NCI-H526 treated with DMSO at 0.1 percent for 48 hours (cell line): ENCODE measurements around the gene KCND2.

Experiments used
- DNase-seq: peaks from one replicate; lab custom pipeline; 2025; lab: John Stamatoyannopoulos, UW

Gene KCND2

DNA sequence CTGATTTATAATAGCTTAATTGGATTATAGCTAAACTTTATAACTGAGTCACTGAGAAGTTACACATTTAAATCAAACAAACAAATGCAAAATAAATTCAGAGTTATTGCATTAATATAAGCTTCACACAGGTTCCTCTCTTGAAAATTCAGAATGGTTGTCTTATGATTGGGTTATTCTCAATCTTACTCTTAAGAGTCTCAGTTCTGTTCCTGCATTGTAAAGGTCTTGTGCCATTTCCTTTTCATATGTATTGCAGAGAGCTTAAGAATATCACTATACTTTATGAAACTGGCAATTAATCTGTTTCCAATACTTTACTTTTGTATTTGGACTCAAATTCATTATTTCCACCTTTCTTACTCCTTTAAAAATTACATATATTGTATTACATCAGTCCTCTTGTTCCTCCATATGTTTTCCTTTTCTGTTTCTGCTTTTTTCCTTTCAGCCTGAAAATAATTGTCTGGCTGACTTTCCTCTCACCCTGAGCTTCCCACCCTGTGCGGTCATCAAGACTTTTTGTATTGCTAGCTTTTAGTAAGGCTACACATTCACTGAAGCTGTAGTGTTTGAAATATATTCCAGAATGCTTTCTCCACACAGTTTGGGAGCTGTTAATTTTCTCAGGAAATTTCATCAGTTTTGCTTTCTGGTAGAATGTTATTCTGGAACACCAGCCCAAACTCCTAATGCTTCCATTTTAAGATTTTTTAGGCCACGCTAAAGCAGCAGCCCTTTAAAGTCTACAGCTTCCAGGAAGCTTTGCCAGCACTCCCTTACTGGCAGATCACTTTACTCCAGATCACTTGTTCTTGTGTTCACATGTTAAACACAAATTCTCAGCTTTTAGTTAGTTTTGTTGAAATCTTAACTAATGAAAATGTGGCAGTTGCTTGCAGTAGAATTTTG is 139.4 kb downstream of the KCND2 start:
- DNase-seq, result no peak

DNA sequence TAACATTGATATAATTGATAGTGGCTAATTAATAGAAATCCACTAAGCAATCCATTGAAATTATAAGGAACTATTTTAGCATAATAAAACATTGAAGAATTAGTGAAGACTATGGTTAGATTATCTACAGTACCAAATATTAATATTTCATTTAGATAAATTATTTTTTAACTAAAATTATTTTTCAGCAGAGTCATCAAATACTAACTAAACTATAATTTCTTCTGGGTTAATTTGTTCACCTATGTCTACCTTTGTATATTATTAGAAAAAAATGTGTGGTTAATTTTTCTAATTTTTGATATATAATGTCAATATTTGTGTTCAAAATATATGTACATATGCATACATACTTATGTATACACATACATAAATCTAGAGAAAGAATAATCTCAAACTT is 140.2 kb downstream of the KCND2 start:
- no peak for DNase-seq

DNA sequence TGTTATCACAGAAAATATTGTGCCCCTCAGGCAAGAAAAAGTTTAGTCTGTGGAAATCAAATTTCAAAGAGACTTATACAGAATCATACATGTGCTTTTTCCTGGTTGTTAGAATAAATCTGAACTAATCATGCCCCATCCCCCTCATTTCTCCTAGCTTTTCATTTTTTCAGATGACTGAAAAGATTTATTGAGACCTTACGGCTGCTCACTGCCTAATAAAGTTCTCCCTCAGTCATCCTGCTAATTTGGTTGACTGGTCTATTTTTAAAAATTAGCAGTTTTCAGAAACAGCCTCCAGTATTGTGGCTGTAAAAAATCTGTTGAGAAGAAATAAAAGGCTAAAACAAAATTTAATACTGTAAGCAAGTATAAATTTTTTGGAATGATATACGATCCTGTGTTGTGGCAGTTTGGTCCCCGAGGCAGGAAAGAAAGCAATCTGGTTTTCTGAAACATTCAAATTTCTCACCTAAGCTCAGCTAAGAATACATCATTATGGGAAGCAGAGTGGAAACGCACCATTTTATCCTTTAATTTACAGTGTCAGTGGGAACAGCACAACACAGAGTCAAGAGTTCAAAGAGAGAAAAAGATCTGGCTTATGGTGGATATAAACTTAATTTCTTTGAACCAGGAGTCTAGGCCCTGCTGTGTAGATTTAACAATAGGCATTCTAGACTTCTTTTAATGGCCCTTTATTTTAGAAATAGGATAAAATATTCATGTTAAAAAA is 144.4 kb downstream of the KCND2 start:
- DNase-seq, result no peak

DNA sequence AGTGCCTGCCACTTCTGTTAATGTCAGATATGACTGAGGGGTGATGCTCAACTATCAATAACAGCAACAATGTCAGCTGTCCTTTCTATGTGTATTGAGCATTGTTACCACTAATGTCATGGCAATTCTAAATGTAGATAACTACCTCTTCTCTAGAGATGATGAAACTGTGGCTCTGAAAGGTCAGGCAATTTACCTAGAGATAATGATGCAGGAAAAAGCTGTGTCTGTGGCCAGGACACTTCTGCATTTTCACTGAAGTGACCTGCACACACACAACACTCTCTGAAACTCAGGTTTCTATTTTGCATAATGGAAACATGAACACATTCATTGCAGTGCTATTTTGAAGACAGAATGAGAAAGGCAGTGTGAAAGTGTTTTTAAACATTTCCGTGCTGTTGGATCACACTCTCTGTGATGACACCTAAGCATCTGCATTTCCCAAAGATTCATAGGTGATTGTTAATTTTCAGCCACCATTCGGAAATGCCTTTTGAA is 148.2 kb downstream of the KCND2 start:
- peak; percentile 10 for DNase-seq

DNA sequence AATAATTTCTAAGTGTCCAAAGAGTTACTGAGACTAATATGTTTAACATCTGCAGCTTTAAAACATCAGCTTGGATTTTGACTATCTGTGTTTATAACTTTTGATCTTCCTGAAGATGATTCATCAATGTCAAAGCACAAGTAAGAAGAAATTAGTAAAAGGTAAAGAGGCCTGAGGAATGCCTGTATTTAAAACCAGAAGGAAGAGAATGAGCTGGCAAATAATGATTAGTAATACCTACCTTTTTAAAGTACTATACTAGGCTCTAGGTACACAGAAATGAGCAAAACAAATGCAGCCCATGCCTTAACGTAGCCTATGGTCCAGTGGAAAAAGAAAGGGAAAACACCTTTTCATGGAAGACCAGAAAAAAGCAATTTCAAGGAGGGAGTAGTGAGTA is 158.0 kb downstream of the KCND2 start:
- no peak for DNase-seq

DNA sequence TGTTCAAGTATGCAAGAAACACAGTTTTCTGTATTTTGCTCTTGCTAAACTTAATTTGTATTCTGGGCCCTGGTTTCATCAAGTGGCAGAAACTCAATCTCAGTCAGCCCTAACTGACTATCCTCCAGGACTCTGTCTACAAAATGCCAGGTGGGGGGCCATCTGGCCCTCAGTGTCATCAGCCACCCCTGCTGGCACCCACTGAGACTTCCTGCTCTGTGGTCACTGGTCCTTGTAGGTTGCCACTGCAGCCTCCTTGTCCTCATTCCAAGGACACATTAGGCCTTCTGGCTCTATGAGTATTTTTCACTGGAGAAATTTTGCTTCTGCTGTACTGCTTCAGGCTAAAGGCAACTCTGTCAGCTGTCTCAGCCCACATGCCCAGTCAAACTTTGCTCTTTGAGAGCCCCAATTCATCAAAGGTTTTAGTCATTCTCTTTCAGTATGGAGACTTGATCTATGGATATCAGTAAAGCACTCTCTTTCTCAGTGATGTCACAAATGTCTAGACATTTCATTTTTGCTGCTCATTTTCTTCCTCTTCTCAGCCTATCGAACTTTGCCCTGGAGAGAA is 163.6 kb downstream of the KCND2 start:
- no peak for DNase-seq

DNA sequence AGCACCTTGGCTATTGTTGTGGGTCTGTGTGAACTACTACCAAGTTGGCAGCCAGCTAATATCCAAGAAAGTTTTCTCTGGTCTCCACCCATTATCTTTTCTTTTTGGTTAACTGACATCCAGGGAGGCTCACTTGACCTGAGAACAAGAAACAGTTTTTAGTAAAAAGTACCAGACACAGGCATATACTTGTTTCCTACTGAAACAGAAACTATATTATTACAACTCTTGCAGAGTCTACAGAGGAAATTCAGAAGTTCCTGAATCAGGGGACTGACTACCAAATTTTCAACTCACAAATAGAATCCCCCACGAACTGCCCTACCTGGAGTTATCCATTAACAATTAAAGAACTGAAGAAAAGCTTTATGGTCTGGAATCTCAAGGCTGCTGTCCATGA is 168.9 kb downstream of the KCND2 start:
- DNase-seq, result no peak

DNA sequence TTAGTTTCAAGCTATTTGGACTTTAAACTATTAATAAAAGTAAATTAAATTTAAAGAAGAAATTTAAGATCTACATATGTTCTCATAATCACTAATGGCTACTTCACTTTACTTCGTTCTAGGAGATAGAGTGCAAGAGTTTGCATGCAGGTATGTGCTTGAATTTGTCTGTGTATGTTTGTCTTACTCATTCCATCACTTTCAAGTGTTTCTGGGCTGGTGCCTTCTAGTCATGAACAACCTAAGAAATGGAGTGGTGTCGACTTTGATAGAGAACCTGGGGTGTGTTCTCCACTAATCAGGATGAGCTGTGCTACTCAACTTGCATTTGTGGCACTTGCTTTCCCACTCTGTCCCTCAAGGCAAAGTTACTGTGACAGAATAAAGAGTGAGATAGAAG is 169.9 kb downstream of the KCND2 start:
- DNase-seq, result no peak

DNA sequence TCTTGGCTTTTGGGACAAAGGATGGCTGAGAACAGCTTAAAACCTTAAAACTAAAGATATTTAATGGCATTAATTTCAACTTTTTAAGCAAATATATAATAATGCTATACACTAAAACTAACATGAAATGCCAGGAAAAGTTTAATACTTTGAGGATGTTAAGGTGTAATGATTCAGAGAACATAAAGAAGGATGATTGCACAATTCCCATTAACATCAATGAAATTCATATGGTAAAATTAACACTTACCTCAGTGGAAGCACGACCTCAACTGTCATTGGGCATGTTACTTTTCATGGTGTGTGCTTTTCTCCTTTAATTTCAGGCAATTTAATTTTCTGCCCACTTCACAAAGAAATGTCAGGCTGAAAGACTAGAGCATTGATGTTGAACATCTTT is 171.7 kb downstream of the KCND2 start:
- no peak for DNase-seq

DNA sequence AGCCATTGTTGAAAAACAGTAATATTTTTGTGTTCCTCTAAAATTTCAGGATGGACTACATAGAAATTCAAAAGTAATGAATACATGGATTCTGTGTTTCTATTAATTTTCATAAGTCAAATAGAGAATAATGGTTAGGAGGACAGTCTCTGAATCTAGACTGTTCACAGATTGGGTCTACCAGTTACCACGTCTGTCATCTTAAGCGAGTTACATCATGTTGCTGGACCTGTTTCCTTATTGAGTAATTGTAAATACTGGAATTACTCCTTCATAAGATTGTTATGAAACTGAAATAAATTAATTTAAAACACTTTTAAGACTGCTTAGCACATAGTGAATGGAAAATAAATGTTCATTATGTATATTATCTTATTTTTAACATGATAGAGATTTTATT is 172.3 kb downstream of the KCND2 start:
- no peak for DNase-seq

DNA sequence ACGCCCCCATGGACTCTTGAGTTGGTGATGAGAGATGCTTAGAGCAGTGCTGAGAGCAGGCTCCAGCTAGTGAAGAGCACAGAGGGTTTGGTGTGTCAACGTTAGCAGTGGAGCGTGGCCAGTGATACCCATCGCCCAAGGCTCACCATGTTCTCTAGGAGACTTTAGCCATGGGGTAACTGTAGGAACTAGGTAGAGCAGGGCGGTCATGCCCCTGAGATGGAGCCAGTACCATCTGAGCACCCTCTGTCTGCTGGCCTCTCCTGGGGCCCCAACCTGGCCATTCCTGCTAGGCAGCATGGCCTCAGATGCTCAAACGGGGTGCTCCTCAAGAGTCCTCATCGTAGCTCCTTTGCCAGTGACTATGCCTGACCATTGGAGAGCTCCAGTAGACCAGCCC is 179.7 kb downstream of the KCND2 start:
- DNase-seq, result no peak

DNA sequence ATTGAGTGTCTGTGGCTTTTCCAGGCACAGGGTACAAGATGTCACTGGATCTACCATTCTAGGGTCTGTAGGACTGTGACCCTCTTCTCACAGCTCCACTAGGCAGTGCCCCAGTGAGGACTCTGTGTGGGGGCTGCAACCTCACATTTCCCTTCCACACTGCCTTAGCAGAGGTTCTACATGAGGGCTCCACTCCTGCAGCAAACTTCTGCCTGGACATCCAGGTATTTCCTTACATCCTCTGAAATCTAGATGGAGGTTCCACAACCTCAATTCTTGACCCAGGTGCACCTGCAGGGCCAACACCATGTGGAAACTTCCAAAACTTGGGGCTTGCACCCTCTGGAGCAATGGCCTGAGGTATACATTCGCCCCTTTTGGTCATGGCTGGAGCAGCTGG is 183.7 kb downstream of the KCND2 start:
- no peak for DNase-seq

DNA sequence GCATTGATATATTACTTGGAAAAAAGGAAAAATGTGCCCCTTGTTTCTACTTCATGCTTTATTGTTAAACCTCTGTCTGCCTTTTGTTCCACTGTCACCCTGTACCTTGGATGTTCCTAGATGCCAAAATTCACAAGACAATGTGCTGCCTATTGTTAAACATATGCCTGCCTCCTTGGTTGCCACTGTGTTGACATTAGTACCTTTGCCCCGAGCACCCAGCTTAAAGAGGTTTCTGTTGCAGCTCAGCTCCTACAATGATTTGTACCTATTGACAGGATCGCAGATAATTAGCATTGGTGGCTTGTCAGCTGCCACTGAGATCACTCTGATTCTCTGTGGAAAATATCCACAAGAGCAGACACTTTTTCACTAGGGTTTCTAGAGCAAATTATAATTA is 188.0 kb downstream of the KCND2 start:
- DNase-seq, result no peak

DNA sequence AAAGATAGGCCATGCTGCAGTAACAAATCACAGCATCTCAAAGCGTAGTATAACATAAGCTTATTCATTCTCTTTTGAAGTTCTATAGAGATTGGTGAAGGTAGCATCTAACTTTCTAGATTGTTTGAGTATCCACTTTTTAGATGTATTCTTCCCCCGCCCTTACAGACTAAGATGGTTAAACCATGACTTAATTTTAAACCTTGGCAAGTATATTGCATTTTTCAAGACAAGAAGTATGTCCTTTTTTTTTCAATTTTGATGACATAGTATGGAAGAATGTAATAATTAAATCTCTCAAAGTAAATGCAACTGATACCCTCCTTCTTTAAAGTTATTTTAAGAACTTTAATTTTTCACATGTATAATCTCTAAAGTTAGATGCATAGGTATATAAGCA is 190.0 kb downstream of the KCND2 start:
- no peak for DNase-seq

DNA sequence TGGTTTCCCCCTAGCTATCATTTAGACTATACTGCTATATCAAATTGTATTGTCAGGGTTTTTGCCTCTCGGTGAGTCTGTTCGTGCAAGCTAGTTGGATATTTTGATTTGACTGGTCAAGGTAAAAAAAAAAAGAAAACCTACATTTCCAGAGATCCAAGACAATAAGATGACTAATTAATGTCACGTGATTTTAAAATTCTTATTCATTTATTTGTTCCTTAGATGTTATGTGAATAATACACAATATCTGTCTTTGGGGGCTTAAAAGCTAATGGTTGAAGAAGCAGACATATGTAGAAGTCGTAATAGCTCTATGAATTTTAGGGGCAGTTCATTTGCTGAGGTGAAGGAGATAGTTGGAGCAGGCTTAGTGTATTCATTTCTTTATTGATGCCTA is 191.1 kb downstream of the KCND2 start:
- DNase-seq, result no peak

DNA sequence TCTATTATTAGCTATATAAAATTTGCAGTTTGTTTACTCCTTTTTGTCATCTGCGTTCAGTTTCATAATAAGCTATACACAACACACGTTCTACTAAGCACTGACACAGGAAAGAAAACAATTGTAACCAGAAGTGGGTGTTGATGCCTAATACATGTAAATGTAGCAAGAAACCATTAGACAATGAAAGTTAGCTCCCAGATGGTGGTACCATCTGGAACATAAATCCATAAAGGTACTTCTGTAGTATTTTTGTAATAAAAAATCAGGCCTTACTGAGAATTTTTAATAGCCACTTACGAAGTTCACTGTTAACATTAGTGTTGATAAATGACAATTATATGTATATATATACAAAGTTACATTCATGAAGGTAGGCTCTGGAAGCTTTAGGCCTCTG is 194.7 kb downstream of the KCND2 start:
- DNase-seq, result no peak

DNA sequence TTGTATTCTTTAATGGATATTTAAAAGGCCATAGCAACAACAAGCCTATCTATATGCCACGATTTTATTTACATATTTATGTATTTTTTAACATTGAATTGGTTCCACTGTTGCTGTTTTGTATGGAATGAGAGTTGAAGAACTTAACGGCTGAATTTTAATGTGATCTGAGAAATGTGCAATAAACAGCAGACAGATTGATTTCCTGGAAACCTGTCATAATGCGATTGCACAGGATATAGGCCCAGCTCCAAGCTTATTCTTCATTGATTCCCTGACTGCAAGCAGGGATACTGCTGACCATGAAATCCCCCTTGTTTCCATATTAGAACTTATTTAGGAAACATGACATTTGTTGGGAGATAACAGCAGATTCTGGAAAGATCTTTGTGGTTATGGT is 195.6 kb downstream of the KCND2 start:
- DNase-seq, result no peak

DNA sequence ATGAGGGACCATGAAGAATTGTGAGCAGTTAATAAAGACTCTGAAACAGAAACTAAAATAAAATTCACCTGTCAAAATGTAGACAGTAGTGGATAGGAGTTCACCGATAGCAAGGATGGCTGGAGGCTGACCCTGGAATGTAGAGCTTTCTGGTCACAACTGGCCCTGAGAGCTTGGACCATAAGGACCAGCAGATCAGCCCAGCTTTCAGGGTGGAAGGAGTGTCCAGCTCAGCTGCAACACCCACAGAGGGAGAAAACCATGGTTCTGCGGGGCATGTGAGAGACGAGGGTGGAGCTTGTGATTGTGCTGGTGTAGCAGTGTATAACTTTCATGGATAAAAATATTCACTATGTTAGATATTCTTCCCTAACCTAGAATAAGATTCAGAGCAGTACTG is 199.9 kb downstream of the KCND2 start:
- DNase-seq, result no peak

DNA sequence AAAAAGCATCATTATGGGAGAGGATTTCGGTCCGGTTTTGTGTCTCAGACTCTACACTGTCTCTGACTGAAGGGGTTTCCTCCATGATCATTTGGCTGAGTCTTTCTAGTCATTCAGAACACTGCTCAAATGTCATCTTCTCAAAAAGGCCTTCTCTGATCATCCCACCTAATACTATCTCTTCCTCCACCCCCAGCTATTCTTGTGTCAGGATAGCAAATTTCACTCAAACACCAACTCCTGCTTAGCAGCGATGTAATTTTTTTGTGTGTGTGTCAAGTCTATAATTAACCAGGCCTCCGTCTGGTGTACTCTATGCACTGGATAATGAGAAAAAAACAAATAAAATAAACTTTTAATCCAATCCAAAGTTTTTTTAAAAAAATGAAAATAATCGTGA is 200.4 kb downstream of the KCND2 start:
- DNase-seq, result no peak

DNA sequence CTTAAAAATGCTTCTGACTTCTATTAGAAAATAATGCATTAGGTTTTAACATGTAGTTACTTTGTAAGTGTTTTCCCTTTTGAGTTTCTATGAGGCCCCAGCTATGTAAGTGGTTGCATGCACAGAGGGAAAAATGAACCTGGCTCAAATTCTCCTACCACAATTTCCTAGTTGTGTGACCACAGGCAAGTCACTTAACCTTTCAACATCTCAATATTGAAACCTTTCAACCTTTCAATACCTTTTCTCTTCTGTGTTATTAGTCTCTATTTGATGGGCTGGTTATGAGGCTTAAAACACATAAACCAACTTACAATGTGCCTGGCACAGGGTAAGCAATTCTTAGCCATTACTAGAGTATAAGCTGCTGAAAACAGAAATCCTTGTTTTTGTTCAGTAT is 203.0 kb downstream of the KCND2 start:
- no peak for DNase-seq

DNA sequence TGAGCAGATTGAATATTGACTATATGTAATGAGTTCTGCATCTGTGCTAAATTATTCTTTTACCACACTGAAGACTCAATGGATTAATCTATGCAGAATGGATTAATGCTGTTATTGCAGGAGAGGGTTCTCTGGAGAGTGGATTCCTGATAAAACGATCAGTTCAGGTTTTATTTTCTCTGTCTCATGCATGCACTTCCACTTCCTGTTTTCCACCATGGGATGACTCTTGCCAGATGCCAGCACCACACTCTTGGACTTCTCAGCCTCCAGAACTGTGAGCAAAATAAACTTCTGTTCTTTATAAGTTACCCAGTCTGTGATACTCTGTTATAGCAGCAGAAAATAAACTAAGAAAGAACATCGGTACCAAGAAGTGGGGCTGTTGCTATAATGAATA is 207.5 kb downstream of the KCND2 start:
- DNase-seq, result no peak

DNA sequence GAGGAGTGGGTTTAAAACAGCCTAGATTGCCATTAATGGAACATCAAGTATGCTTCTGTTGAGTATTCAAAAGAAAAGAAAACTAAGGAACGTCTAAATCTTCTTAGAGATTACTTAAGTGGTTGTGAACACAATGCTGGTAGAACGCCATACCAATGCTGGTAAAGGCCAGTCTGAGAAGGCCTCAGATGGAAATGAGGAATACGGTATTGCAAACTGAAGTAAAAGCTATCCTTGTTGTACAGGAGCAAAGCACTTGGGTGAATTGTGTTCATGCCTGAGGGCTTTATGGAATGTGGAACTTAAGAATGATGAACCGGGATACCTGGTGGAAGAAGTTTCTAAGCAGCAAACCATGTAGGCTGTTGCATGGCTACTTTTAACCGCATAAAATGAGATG is 208.0 kb downstream of the KCND2 start:
- DNase-seq, result no peak

DNA sequence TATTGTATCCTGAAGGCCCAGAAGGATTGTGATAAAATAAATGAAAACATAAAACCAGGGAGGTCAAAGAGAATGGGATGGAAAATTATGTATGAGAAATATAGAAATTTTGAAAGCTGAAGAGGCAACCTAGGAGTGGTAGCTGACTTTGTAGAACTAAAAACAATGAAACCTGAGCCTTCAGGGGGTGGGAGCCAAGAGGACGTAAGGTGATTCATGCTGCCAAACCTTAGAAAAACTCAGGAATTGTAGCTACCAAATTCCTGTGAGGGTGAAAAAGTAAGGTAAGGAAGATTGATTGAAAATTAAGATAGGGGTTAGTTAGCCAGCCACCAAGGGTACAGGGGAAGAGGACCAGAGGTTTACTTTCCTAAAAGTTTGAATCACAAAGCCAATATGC is 213.2 kb downstream of the KCND2 start:
- DNase-seq, result no peak
